ENCODE results near the gene CDH4. TPM values are rescaled to one million over a fixed set of nuclear protein-coding genes. Genes with fewer than 3 reads are reported as not detected.

The CDH4 gene
- total and polyA plus RNA-seq, 2 of the 13 experiments (the other 11 are each of a cell fraction or from before 2014, with no cell fraction given): not detected

GRCh38 chr20:61564628-61565027 is 312.6 kb downstream of the CDH4 start (continued):
- TF ChIP-seq AHDC1 (CRISPR knock-in tag; IDR thresholded peaks at IDR 0.05; ENCODE audit: borderline replicate concordance) (no peak), MEF2D (CRISPR knock-in tag; IDR thresholded peaks at IDR 0.05) (no peak), FOXP1 (IDR thresholded peaks at IDR 0.05) (no peak), FOXP1 (CRISPR knock-in tag; IDR thresholded peaks at IDR 0.05) (no peak), ZSCAN20 (CRISPR knock-in tag; IDR thresholded peaks at IDR 0.05; ENCODE audit: borderline replicate concordance) (no peak)

GRCh38 chr20:61565791-61566190 is 313.7 kb downstream of the CDH4 start:
- Histone ChIP-seq H2AFZ (ENCODE audit: low read length) (no peak overlapping the region), H3K4me1 (ENCODE audit: insufficient read depth, low read length) (peaks cover 12% of the 10 kb centered on the region), H3K79me2 (ENCODE audit: insufficient read depth, low read length) (no peaks in the 10 kb centered on the region), H3K27ac (ENCODE audit: extremely low read length, insufficient read depth, low read length) (no peak overlapping the region), H3K36me3 (replicated peaks in 1 of 2; ENCODE audit: control insufficient read depth in 1 of 2, insufficient read depth in 2 of 2, low read length in 2 of 2) (no peaks in the 10 kb centered on the region), H4K20me1 (ENCODE audit: insufficient read depth, low read length) (no peaks in the 10 kb centered on the region), H3K9ac (ENCODE audit: insufficient read depth, low read depth, low read length) (no peak overlapping the region), H3K4me3 (replicated peaks in 1 of 3; ENCODE audit: insufficient read depth in 1 of 3, low read depth in 2 of 3, low read length in 3 of 3) (no peak overlapping the region), H3K9me3 (ENCODE audit: low read length) (no peaks in the 10 kb centered on the region), H3K4me2 (ENCODE audit: low read depth, low read length) (no peak overlapping the region), H3K27me3 (ENCODE audit: control insufficient read depth in 1 of 2, insufficient read depth in 2 of 2, low read length in 2 of 2) (peaks cover 2 to 54% of the 10 kb centered on the region in 2 experiments; a peak in 4 of 5 replicates)
- ATAC-seq (no peak; the same call in 1 of the 3 replicates), FAIRE-seq (no peak), DNase-seq (ENCODE audit: low spot score) (no peak)
- ChIA-PET POLR2A (no interaction called here), CTCF (ENCODE audit: low intra/inter-chr PET ratio, low total read pairs) (no interaction called here)
- BruUV-seq (replicated peaks): no TSS peak
- TF ChIP-seq ZFP91 (CRISPR knock-in tag; IDR thresholded peaks at IDR 0.05; ENCODE audit: borderline replicate concordance): no peak
- no peak for TF ChIP-seq ZNF619 (CRISPR knock-in tag; IDR thresholded peaks at IDR 0.05)
- TF ChIP-seq ZNF567 (CRISPR knock-in tag; IDR thresholded peaks at IDR 0.05; ENCODE audit: borderline replicate concordance): no peak
- intact Hi-C loops (cut with micrococcal nuclease; ENCODE audit: unreplicated experiment): no loop called here
- 25% methylated on average over 11 of the region's 12 CpGs for WGBS (ENCODE audit: low lambda C conversion rate)
- in situ Hi-C loops (cut with HindIII; ENCODE audit: extremely low pct_ligation_motif_present, low pct_unique_long_range_greater_than_20kb): no loop called here

Measured in HepG2 (cell line).